SK-N-SH treated with all-trans-retinoic acid at 6 μM for 48 hours (cell line): ENCODE results near the gene TTC8.
"Not testable (repeated sequence)": the region's sequence is repeated elsewhere in the genome, so short reads cannot be mapped to it uniquely, and the experiment has no call there.

Experiments used
- CSDC2 ChIP-seq: fragments of 250-450 bp; sonication (Bioruptor Pico); IDR thresholded peaks from 2 replicates; pipeline ENCODE4 v1.5.0; 2020; ENCODE audit warnings: mild to moderate bottlenecking, moderate library complexity
- TOX ChIP-seq: fragments of 250-450 bp; sonication (Bioruptor Pico); IDR thresholded peaks from 2 replicates; pipeline ENCODE4 v1.8.0; 2021; ENCODE audit warnings: mild to moderate bottlenecking, moderate library complexity, borderline replicate concordance
- TF ChIP-seq, protein P1 (sequence below): fragments of 250-450 bp; sonication (Bioruptor Pico); IDR thresholded peaks from 2 replicates; pipeline ENCODE4 v1.5.1; 2020; ENCODE audit warnings: low read depth, mild to moderate bottlenecking, moderate library complexity
- TF ChIP-seq, protein P2 (sequence below): fragments of 250-450 bp; sonication (Bioruptor Pico); IDR thresholded peaks from 2 replicates; pipeline ENCODE4 v1.5.0; 2020; ENCODE audit warnings: mild to moderate bottlenecking, moderate library complexity

DNA sequence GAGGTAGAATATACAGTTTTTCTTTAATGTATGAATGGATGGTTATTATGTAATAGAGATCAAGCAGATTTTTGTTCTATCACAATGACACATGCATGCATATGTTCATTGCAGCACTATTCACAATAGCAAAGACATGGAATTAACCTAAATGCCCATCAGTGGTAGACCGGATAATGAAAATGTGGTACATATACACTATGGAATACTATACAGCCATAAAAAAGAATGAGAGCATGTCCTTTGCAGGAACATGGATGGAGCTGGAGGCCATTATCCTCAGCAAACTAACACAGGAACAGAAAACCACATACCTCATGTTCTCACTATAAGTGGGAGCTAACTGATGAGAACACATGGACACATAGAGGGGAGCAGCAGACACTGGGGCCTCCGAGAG is 34.7 kb downstream of the TTC8 start:
- TF ChIP-seq CSDC2, TOX (CRISPR knock-in tag): not testable (repeated sequence)
- TF ChIP-seq, protein P1, sequence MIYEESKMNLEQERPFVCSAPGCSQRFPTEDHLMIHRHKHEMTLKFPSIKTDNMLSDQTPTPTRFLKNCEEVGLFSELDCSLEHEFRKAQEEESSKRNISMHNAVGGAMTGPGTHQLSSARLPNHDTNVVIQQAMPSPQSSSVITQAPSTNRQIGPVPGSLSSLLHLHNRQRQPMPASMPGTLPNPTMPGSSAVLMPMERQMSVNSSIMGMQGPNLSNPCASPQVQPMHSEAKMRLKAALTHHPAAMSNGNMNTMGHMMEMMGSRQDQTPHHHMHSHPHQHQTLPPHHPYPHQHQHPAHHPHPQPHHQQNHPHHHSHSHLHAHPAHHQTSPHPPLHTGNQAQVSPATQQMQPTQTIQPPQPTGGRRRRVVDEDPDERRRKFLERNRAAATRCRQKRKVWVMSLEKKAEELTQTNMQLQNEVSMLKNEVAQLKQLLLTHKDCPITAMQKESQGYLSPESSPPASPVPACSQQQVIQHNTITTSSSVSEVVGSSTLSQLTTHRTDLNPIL (CRISPR knock-in tag), result not testable (repeated sequence)
- TF ChIP-seq, protein P2, sequence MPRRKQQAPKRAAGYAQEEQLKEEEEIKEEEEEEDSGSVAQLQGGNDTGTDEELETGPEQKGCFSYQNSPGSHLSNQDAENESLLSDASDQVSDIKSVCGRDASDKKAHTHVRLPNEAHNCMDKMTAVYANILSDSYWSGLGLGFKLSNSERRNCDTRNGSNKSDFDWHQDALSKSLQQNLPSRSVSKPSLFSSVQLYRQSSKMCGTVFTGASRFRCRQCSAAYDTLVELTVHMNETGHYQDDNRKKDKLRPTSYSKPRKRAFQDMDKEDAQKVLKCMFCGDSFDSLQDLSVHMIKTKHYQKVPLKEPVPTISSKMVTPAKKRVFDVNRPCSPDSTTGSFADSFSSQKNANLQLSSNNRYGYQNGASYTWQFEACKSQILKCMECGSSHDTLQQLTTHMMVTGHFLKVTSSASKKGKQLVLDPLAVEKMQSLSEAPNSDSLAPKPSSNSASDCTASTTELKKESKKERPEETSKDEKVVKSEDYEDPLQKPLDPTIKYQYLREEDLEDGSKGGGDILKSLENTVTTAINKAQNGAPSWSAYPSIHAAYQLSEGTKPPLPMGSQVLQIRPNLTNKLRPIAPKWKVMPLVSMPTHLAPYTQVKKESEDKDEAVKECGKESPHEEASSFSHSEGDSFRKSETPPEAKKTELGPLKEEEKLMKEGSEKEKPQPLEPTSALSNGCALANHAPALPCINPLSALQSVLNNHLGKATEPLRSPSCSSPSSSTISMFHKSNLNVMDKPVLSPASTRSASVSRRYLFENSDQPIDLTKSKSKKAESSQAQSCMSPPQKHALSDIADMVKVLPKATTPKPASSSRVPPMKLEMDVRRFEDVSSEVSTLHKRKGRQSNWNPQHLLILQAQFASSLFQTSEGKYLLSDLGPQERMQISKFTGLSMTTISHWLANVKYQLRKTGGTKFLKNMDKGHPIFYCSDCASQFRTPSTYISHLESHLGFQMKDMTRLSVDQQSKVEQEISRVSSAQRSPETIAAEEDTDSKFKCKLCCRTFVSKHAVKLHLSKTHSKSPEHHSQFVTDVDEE (CRISPR knock-in tag), result not testable (repeated sequence)
